BLaER1 treated with 17β-estradiol and CSF1 and Interleukin-3, amounts not matched to agents 10 nM and 100 nM (cell line): ENCODE measurements around the gene KAZN.

ENCODE experiments used
- H3K27ac ChIP-seq, 11 experiments: shearing (Covaris generic); formaldehyde crosslinking; 2 replicates each; pipeline ENCODE4 v1.8.1; 2022
- H3K27me3 ChIP-seq, 11 experiments: shearing (Covaris generic); formaldehyde crosslinking; 2 replicates each; pipeline ENCODE4 v1.8.1; 2022
- H3K36me3 ChIP-seq, 11 experiments: shearing (Covaris generic); formaldehyde crosslinking; 2 replicates each; pipeline ENCODE4 v1.8.1; 2022
- H3K4me1 ChIP-seq, 10 experiments: shearing (Covaris generic); formaldehyde crosslinking; 2 replicates each; pipeline ENCODE4 v1.8.1; 2022
- H3K4me2 ChIP-seq, 11 experiments: shearing (Covaris generic); formaldehyde crosslinking; 2 replicates each; pipeline ENCODE4 v1.8.1; 2022
- H3K4me3 ChIP-seq, 10 experiments: shearing (Covaris generic); formaldehyde crosslinking; 2 replicates each; pipeline ENCODE4 v1.8.1; 2022
- H3K9ac ChIP-seq, 11 experiments: shearing (Covaris generic); formaldehyde crosslinking; 2 replicates each; pipeline ENCODE4 v1.8.1; 2022
- H3K9me3 ChIP-seq, 11 experiments: shearing (Covaris generic); formaldehyde crosslinking; replicated peaks in 1 of 11; 2 replicates each; pipeline ENCODE4 v1.8.1; 2022
- H4K20me1 ChIP-seq, 11 experiments: shearing (Covaris generic); formaldehyde crosslinking; 2 replicates each; pipeline ENCODE4 v1.8.1; 2022
- Cebpa-rat ChIP-seq, 11 experiments: shearing (Covaris generic); IDR thresholded peaks; 2 replicates each; pipeline ENCODE4 v1.8.1; 2022

Gene KAZN

GRCh38 chr1:14666962-14667650 lies 68.6 kb downstream of the KAZN start:
- Histone ChIP-seq H3K27ac (no peak overlapping the region), H3K4me1 (peaks cover 0 to 22% (median 12%) of the 10 kb centered on the region in 10 experiments; a peak in 18 of 20 replicates), H3K9ac (no peak overlapping the region), H4K20me1 (no peaks in the 10 kb centered on the region), H3K4me3 (no peak overlapping the region), H3K27me3 (no peaks in the 10 kb centered on the region), H3K9me3 (no peaks in the 10 kb centered on the region), H3K36me3 (no peaks in the 10 kb centered on the region), H3K4me2 (no peak overlapping the region)
- TF ChIP-seq Cebpa-rat (IDR thresholded peaks at IDR 0.05), result no peak

GRCh38 chr1:14667651-14667984 lies 69.1 kb downstream of the KAZN start:
- Histone ChIP-seq H3K9me3 (no peaks in the 10 kb centered on the region), H3K36me3 (no peaks in the 10 kb centered on the region), H3K27me3 (no peaks in the 10 kb centered on the region), H3K4me1 (peaks cover 0 to 27% (median 17%) of the 10 kb centered on the region in 10 experiments; a peak in 18 of 20 replicates), H3K4me3 (no peak overlapping the region), H3K27ac (no peak overlapping the region), H4K20me1 (no peaks in the 10 kb centered on the region), H3K4me2 (no peak overlapping the region), H3K9ac (no peak overlapping the region)
- TF ChIP-seq Cebpa-rat (IDR thresholded peaks at IDR 0.05), result no peak

GRCh38 chr1:14668538-14668937 lies 70.1 kb downstream of the KAZN start:
- TF ChIP-seq Cebpa-rat (IDR thresholded peaks at IDR 0.05), result no peak
- no peaks in the 10 kb centered on the region for H3K36me3 ChIP-seq
- no peaks in the 10 kb centered on the region for H3K9me3 ChIP-seq
- no peaks in the 10 kb centered on the region for H3K27me3 ChIP-seq
- H3K9ac ChIP-seq, result no peak overlapping the region
- H3K4me3 ChIP-seq, result no peak overlapping the region
- H3K4me2 ChIP-seq, result no peak overlapping the region
- peaks cover 0 to 36% (median 25%) of the 10 kb centered on the region in 10 experiments; a peak in 18 of 20 replicates for H3K4me1 ChIP-seq
- no peaks in the 10 kb centered on the region for H4K20me1 ChIP-seq
- no peak overlapping the region for H3K27ac ChIP-seq

GRCh38 chr1:14672005-14672404 lies 73.5 kb downstream of the KAZN start:
- peaks cover 8 to 57% (median 47%) of the 10 kb centered on the region in 10 experiments; a peak in 18 of 20 replicates for H3K4me1 ChIP-seq
- peak overlapping the region in 5 of 11 experiments; percentile 17 to 49 (median 44); a peak in 7 of 22 replicates for H3K27ac ChIP-seq
- peak in 2 of 11 experiments; percentile 36 to 64; a peak in 2 of 22 replicates for TF ChIP-seq Cebpa-rat (IDR thresholded peaks at IDR 0.05)
- no peaks in the 10 kb centered on the region for H3K36me3 ChIP-seq
- H3K4me2 ChIP-seq, result peak overlapping the region; percentile 6 to 85 (median 76)
- H3K9ac ChIP-seq, result peak overlapping the region in 4 of 11 experiments; percentile 15 to 42 (median 26); a peak in 4 of 22 replicates
- H3K27me3 ChIP-seq, result no peaks in the 10 kb centered on the region
- no peak overlapping the region for H3K4me3 ChIP-seq
- H3K9me3 ChIP-seq, result peaks cover 5 to 10% (median 6%) of the 10 kb centered on the region in 11 experiments; a peak in 14 of 22 replicates
- no peaks in the 10 kb centered on the region for H4K20me1 ChIP-seq

- Histone ChIP-seq H3K9ac (0 out of 22 replicates have a peak overlapping the region, but pooled peaks of 1 of the 11 experiments have one; percentile 8), H3K4me3 (no peak overlapping the region), H3K36me3 (no peaks in the 10 kb centered on the region), H4K20me1 (no peaks in the 10 kb centered on the region), H3K4me2 (peak overlapping the region in 10 of 11 experiments; percentile 14 to 80 (median 75); a peak in 19 of 22 replicates), H3K4me1 (peaks cover 8 to 61% (median 48%) of the 10 kb centered on the region in 10 experiments; a peak in 18 of 20 replicates), H3K9me3 (peaks cover 5 to 10% (median 6%) of the 10 kb centered on the region in 11 experiments; a peak in 14 of 22 replicates), H3K27ac (no peak overlapping the region), H3K27me3 (no peaks in the 10 kb centered on the region)
- no peak for TF ChIP-seq Cebpa-rat (IDR thresholded peaks at IDR 0.05)
These were observed 75.5 kb downstream of the KAZN start for GRCh38 chr1:14674030-14674429.

GRCh38 chr1:14676400-14676799 lies 77.9 kb downstream of the KAZN start:
- peaks cover 5 to 10% (median 6%) of the 10 kb centered on the region in 11 experiments; a peak in 14 of 22 replicates for H3K9me3 ChIP-seq
- H3K4me1 ChIP-seq, result peaks cover 8 to 53% (median 41%) of the 10 kb centered on the region in 10 experiments; a peak in 18 of 20 replicates
- no peaks in the 10 kb centered on the region for H3K27me3 ChIP-seq
- H4K20me1 ChIP-seq, result no peaks in the 10 kb centered on the region
- H3K27ac ChIP-seq, result no peak overlapping the region
- TF ChIP-seq Cebpa-rat (IDR thresholded peaks at IDR 0.05), result no peak
- no peak overlapping the region for H3K4me2 ChIP-seq
- H3K9ac ChIP-seq, result no peak overlapping the region
- no peaks in the 10 kb centered on the region for H3K36me3 ChIP-seq
- no peak overlapping the region for H3K4me3 ChIP-seq

GRCh38 chr1:14677292-14677971 lies 78.9 kb downstream of the KAZN start:
- TF ChIP-seq Cebpa-rat (IDR thresholded peaks at IDR 0.05), result no peak
- Histone ChIP-seq H3K9me3 (peaks cover 5 to 10% (median 6%) of the 10 kb centered on the region in 11 experiments; a peak in 14 of 22 replicates), H3K4me2 (peak overlapping the region in 3 of 11 experiments; percentile 11 to 28 (median 14); a peak in 3 of 22 replicates), H3K4me3 (no peak overlapping the region), H3K9ac (no peak overlapping the region), H3K36me3 (no peaks in the 10 kb centered on the region), H3K27ac (no peak overlapping the region), H4K20me1 (no peaks in the 10 kb centered on the region), H3K4me1 (peaks cover 5 to 43% (median 31%) of the 10 kb centered on the region in 10 experiments; a peak in 17 of 20 replicates), H3K27me3 (no peaks in the 10 kb centered on the region)

- H3K4me3 ChIP-seq, result no peak overlapping the region
- H3K36me3 ChIP-seq, result no peaks in the 10 kb centered on the region
- H3K9me3 ChIP-seq, result peaks cover 5 to 10% (median 6%) of the 10 kb centered on the region in 11 experiments; a peak in 14 of 22 replicates
- H3K4me2 ChIP-seq, result peak overlapping the region in 3 of 11 experiments; percentile 11 to 28 (median 14); a peak in 3 of 22 replicates
- no peak for TF ChIP-seq Cebpa-rat (IDR thresholded peaks at IDR 0.05)
- no peak overlapping the region for H3K9ac ChIP-seq
- no peak overlapping the region for H3K27ac ChIP-seq
- no peaks in the 10 kb centered on the region for H3K27me3 ChIP-seq
- H3K4me1 ChIP-seq, result peaks cover 5 to 36% (median 24%) of the 10 kb centered on the region in 10 experiments; a peak in 17 of 20 replicates
- H4K20me1 ChIP-seq, result no peaks in the 10 kb centered on the region
These were observed 79.6 kb downstream of the KAZN start for GRCh38 chr1:14678011-14678638.
